Neural progenitor cell (in vitro differentiated cells): ENCODE measurements around the gene NTM. TPM values are rescaled to one million over a fixed set of nuclear protein-coding genes. Genes with fewer than 3 reads are reported as not detected.
"Not testable (repeated sequence)": the region's sequence is repeated elsewhere in the genome, so short reads cannot be mapped to it uniquely, and the experiment has no call there.

ENCODE experiments used
- DNase-seq: peaks from one replicate; pipeline ENCODE4 v3.0.0-alpha.2; 2016; ENCODE audit warnings: low spot score
- H2AFZ ChIP-seq: fragments of 200-600 bp; sonication (generic); replicated peaks from 2 replicates; pipeline ENCODE4 v1.6.1; 2016; ENCODE audit warnings: antibody characterized with exemption
- H3F3A ChIP-seq: fragments of 200-600 bp; sonication (generic); 2 replicates; pipeline ENCODE4 v1.6.1; 2016; ENCODE audit warnings: antibody characterized with exemption, low read depth
- H3K27ac ChIP-seq: fragments of 200-600 bp; sonication (generic); 2 replicates; pipeline ENCODE4 v1.5.1; 2016; ENCODE audit warnings: mild to moderate bottlenecking
- H3K27me3 ChIP-seq: fragments of 200-600 bp; sonication (generic); 2 replicates; pipeline ENCODE4 v1.6.1; 2016; ENCODE audit warnings: mild to moderate bottlenecking, moderate library complexity
- H3K36me3 ChIP-seq: fragments of 200-600 bp; sonication (generic); 2 replicates; pipeline ENCODE4 v1.5.1; 2016
- H3K4me1 ChIP-seq: fragments of 200-600 bp; sonication (generic); 2 replicates; pipeline ENCODE4 v1.6.1; 2016; ENCODE audit warnings: mixed run types
- H3K4me2 ChIP-seq: fragments of 200-600 bp; sonication (generic); 2 replicates; pipeline ENCODE4 v1.6.1; 2016
- H3K4me3 ChIP-seq: fragments of 200-600 bp; sonication (generic); 2 replicates; pipeline ENCODE4 v1.5.1; 2016
- H3K79me2 ChIP-seq: fragments of 200-600 bp; sonication (generic); 2 replicates; pipeline ENCODE4 v1.6.1; 2016; ENCODE audit warnings: low read depth
- H3K9ac ChIP-seq: fragments of 200-600 bp; sonication (generic); 2 replicates; pipeline ENCODE4 v1.6.1; 2016
- H3K9me3 ChIP-seq: fragments of 200-600 bp; sonication (generic); 2 replicates; pipeline ENCODE4 v1.5.1; 2016; ENCODE audit warnings: low read depth
- H4K20me1 ChIP-seq: fragments of 200-600 bp; sonication (generic); 2 replicates; pipeline ENCODE4 v1.6.1; 2016; ENCODE audit warnings: low read depth
- H3K27ac Mint-ChIP-seq: 3 replicates; pipeline ENCODE4 v1.8.0; 2021; ENCODE audit warnings: mixed read lengths
- H3K27me3 Mint-ChIP-seq: 2 replicates; pipeline ENCODE4 v1.8.0; 2022; ENCODE audit warnings: low read depth, mild to moderate bottlenecking, inconsistent platforms, moderate library complexity, mixed read lengths; ENCODE audit not compliant: insufficient read depth
- H3K36me3 Mint-ChIP-seq: 3 replicates; pipeline ENCODE4 v1.8.0; 2021; ENCODE audit warnings: mixed read lengths
- H3K4me1 Mint-ChIP-seq: 3 replicates; pipeline ENCODE4 v1.8.0; 2021; ENCODE audit warnings: mixed read lengths
- H3K4me3 Mint-ChIP-seq: 3 replicates; pipeline ENCODE4 v1.8.0; 2021; ENCODE audit warnings: mild to moderate bottlenecking, moderate library complexity, mixed read lengths
- H3K9me3 Mint-ChIP-seq: 3 replicates; pipeline ENCODE4 v1.8.0; 2020; ENCODE audit warnings: mixed read lengths
- CTCF ChIP-seq: fragments of 200-600 bp; sonication (generic); IDR thresholded peaks from 2 replicates; pipeline ENCODE4 v1.5.1; 2017; ENCODE audit warnings: antibody characterized with exemption, mild to moderate bottlenecking
- EZH2 ChIP-seq: fragments of 200-600 bp; sonication (generic); IDR thresholded peaks from 2 replicates; pipeline ENCODE4 v1.6.1; 2017; ENCODE audit warnings: antibody characterized with exemption, mild to moderate bottlenecking, moderate library complexity
- EZH2phosphoT487 ChIP-seq: fragments of 200-600 bp; sonication (generic); IDR thresholded peaks from 2 replicates; pipeline ENCODE4 v1.6.1; 2017; ENCODE audit warnings: antibody characterized with exemption
- total RNA-seq: library from RNA; depleted of rRNA; stranded (reverse); fragments of >200 nt; gene quantifications from 2 replicates; pipeline ENCODE4 v1.2.3, GENCODE V29; 2015; ENCODE audit warnings: low replicate concordance

NTM gene
- total RNA-seq, 1 donor from 2014 or later, result 4.3 TPM

GRCh38 chr11:132365650-132366049 lies 995.2 kb downstream of the NTM start:
- no peaks in the 10 kb centered on the region for H3K79me2 ChIP-seq
- no peak overlapping the region for H3K9ac ChIP-seq
- TF ChIP-seq EZH2phosphoT487 (no peak), CTCF (no peak), EZH2 (no peak)
- DNase-seq, result no peak
- peaks cover 4% of the 10 kb centered on the region for H3K4me1 ChIP-seq
- H3K36me3 ChIP-seq, result no peaks in the 10 kb centered on the region
- H3K27ac ChIP-seq, result no peak overlapping the region
- no peak overlapping the region for H3K4me3 ChIP-seq
- H3K9me3 ChIP-seq, result no peaks in the 10 kb centered on the region
- no peaks in the 10 kb centered on the region for H4K20me1 ChIP-seq
- Mint-ChIP-seq H3K27me3 (no peaks in the 10 kb centered on the region), H3K9me3 (peaks cover 3% of the 10 kb centered on the region), H3K4me1 (peaks cover 5% of the 10 kb centered on the region), H3K4me3 (no peak overlapping the region), H3K27ac (no peak overlapping the region), H3K36me3 (no peaks in the 10 kb centered on the region)
- no peak overlapping the region for H3K4me2 ChIP-seq
- no peak overlapping the region for H2AFZ ChIP-seq
- peaks cover 10% of the 10 kb centered on the region for H3F3A ChIP-seq
- no peaks in the 10 kb centered on the region for H3K27me3 ChIP-seq

GRCh38 chr11:132367293-132367692 lies 996.9 kb downstream of the NTM start:
- H3F3A ChIP-seq, result no peaks in the 10 kb centered on the region
- H3K9me3 ChIP-seq, result no peaks in the 10 kb centered on the region
- Mint-ChIP-seq H3K9me3 (no peaks in the 10 kb centered on the region), H3K27ac (no peak overlapping the region), H3K4me3 (no peak overlapping the region), H3K27me3 (no peaks in the 10 kb centered on the region), H3K36me3 (no peaks in the 10 kb centered on the region), H3K4me1 (no peaks in the 10 kb centered on the region)
- H3K9ac ChIP-seq, result no peak overlapping the region
- H3K27me3 ChIP-seq, result no peaks in the 10 kb centered on the region
- DNase-seq, result no peak
- H4K20me1 ChIP-seq, result no peaks in the 10 kb centered on the region
- no peaks in the 10 kb centered on the region for H3K4me1 ChIP-seq
- no peak overlapping the region for H3K4me3 ChIP-seq
- no peak overlapping the region for H3K27ac ChIP-seq
- H3K4me2 ChIP-seq, result no peak overlapping the region
- no peaks in the 10 kb centered on the region for H3K36me3 ChIP-seq
- no peak overlapping the region for H2AFZ ChIP-seq
- no peak for TF ChIP-seq EZH2phosphoT487
- TF ChIP-seq EZH2, result no peak
- TF ChIP-seq CTCF, result no peak
- no peaks in the 10 kb centered on the region for H3K79me2 ChIP-seq

- not testable (repeated sequence) for H4K20me1 ChIP-seq, H3K36me3 ChIP-seq, H3K9me3 Mint-ChIP-seq, H3K79me2 ChIP-seq, H3K4me1 Mint-ChIP-seq, H3K4me1 ChIP-seq, H3K4me3 ChIP-seq, H3K9me3 ChIP-seq, H3K4me2 ChIP-seq, H3K27ac Mint-ChIP-seq, H3K36me3 Mint-ChIP-seq, H3K27ac ChIP-seq, H3K4me3 Mint-ChIP-seq, H3K27me3 ChIP-seq, H2AFZ ChIP-seq, H3F3A ChIP-seq, DNase-seq, H3K27me3 Mint-ChIP-seq, H3K9ac ChIP-seq
Observed at GRCh38 chr11:132370114-132370513, 999.7 kb downstream of the NTM start.

- no peak overlapping the region for H3K9ac ChIP-seq
- no peak overlapping the region for H3K27ac Mint-ChIP-seq
- no peaks in the 10 kb centered on the region for H3F3A ChIP-seq
- no peaks in the 10 kb centered on the region for H3K36me3 Mint-ChIP-seq
- no peak overlapping the region for H3K4me2 ChIP-seq
- DNase-seq, result no peak
- H3K9me3 ChIP-seq, result no peaks in the 10 kb centered on the region
- no peaks in the 10 kb centered on the region for H3K4me1 Mint-ChIP-seq
- H3K27me3 Mint-ChIP-seq, result peaks cover 2% of the 10 kb centered on the region
- no peaks in the 10 kb centered on the region for H4K20me1 ChIP-seq
- no peak overlapping the region for H3K4me3 Mint-ChIP-seq
- H3K79me2 ChIP-seq, result no peaks in the 10 kb centered on the region
- H3K27me3 ChIP-seq, result no peaks in the 10 kb centered on the region
- H3K9me3 Mint-ChIP-seq, result no peaks in the 10 kb centered on the region
- H3K4me3 ChIP-seq, result no peak overlapping the region
- H3K4me1 ChIP-seq, result no peaks in the 10 kb centered on the region
- no peak overlapping the region for H3K27ac ChIP-seq
- no peak overlapping the region for H2AFZ ChIP-seq
- no peaks in the 10 kb centered on the region for H3K36me3 ChIP-seq
- TF ChIP-seq CTCF, result no peak
- no peak for TF ChIP-seq EZH2phosphoT487
- TF ChIP-seq EZH2, result no peak
Observed at GRCh38 chr11:132373405-132374143, 1003.2 kb downstream of the NTM start.
